Measurements from ENCODE around the gene DAPK3. TPM values are rescaled to one million over a fixed set of nuclear protein-coding genes. Genes with fewer than 3 reads are reported as not detected.
"Not testable (repeated sequence)": the region's sequence is repeated elsewhere in the genome, so short reads cannot be mapped to it uniquely, and the experiment has no call there.

The DAPK3 gene
- total and polyA plus RNA-seq, 2 experiments from 2014 or later, result 47.6 to 167 TPM

GRCh38 chr19:3954107-3954506 is 16.8 kb downstream of the DAPK3 start:
- DNase-seq, result no peak
- H4K20me1 ChIP-seq (ENCODE audit: insufficient read depth), result peaks cover 3% of the 10 kb centered on the region; the same call in 1 of the 2 replicates

GRCh38 chr19:3952755-3953276 is 18.1 kb downstream of the DAPK3 start:
- H3K9ac ChIP-seq; H3K9me3 ChIP-seq (ENCODE audit: low read depth); H3K27me3 ChIP-seq (replicated peaks; ENCODE audit: insufficient read depth); H3K27ac ChIP-seq; DNase-seq; H4K20me1 ChIP-seq (ENCODE audit: insufficient read depth); H3K9me2 ChIP-seq (ENCODE audit: insufficient read depth); H3K4me2 ChIP-seq (ENCODE audit: unreplicated experiment); H2AFZ ChIP-seq; H3K4me1 ChIP-seq (ENCODE audit: insufficient read depth); H3K4me3 ChIP-seq; in situ Hi-C loops (cut with MboI): not testable (repeated sequence)
- Histone ChIP-seq H3K79me2 (ENCODE audit: insufficient read depth) (peaks cover 32% of the 10 kb centered on the region), H3K36me3 (ENCODE audit: low read depth) (peaks cover 14% of the 10 kb centered on the region; the same call in 1 of the 2 replicates), H3F3A (ENCODE audit: insufficient read depth) (peaks cover 13% of the 10 kb centered on the region; the same call in 1 of the 2 replicates)
- WGBS, 2 experiments (ENCODE audit: low coverage in 1 of 2, low lambda C conversion rate in 2 of 2, missing lambda C conversion rate in 2 of 2), result 77 to 79% methylated on average over 9 of the region's 9 CpGs

More at GRCh38 chr19:3954107-3954506, 16.8 kb downstream of the DAPK3 start:
- TF ChIP-seq EZH2phosphoT487 (IDR thresholded peaks at IDR 0.05; ENCODE audit: insufficient read depth, low read depth), result no peak
- no peak for TF ChIP-seq EZH2 (IDR thresholded peaks at IDR 0.05; ENCODE audit: insufficient read depth, poor library complexity, severe bottlenecking)
- H3K4me3 ChIP-seq, result no peak overlapping the region
- H2AFZ ChIP-seq, result no peak overlapping the region
- H3K27ac ChIP-seq, result no peak overlapping the region
- H3K4me1 ChIP-seq (ENCODE audit: insufficient read depth), result peaks cover 8% of the 10 kb centered on the region
- in situ Hi-C loops (cut with MboI), result no loop called here
- no peaks in the 10 kb centered on the region for H3K27me3 ChIP-seq (replicated peaks; ENCODE audit: insufficient read depth)
- H3K9me3 ChIP-seq (ENCODE audit: low read depth), result no peaks in the 10 kb centered on the region
- 76 to 79% methylated on average over 12 of the region's 12 CpGs for WGBS, 2 experiments (ENCODE audit: low coverage in 1 of 2, low lambda C conversion rate in 2 of 2, missing lambda C conversion rate in 2 of 2)
- H3F3A ChIP-seq (ENCODE audit: insufficient read depth), result peaks cover 13% of the 10 kb centered on the region; the same call in 1 of the 2 replicates
- H3K9ac ChIP-seq, result no peak overlapping the region
- peaks cover 14% of the 10 kb centered on the region; the same call in 1 of the 2 replicates for H3K36me3 ChIP-seq (ENCODE audit: low read depth)
- H3K4me2 ChIP-seq (ENCODE audit: unreplicated experiment), result no peak overlapping the region
- H3K9me2 ChIP-seq (ENCODE audit: insufficient read depth), result no peaks in the 10 kb centered on the region
- H3K79me2 ChIP-seq (ENCODE audit: insufficient read depth), result peaks cover 42% of the 10 kb centered on the region

DNA sequence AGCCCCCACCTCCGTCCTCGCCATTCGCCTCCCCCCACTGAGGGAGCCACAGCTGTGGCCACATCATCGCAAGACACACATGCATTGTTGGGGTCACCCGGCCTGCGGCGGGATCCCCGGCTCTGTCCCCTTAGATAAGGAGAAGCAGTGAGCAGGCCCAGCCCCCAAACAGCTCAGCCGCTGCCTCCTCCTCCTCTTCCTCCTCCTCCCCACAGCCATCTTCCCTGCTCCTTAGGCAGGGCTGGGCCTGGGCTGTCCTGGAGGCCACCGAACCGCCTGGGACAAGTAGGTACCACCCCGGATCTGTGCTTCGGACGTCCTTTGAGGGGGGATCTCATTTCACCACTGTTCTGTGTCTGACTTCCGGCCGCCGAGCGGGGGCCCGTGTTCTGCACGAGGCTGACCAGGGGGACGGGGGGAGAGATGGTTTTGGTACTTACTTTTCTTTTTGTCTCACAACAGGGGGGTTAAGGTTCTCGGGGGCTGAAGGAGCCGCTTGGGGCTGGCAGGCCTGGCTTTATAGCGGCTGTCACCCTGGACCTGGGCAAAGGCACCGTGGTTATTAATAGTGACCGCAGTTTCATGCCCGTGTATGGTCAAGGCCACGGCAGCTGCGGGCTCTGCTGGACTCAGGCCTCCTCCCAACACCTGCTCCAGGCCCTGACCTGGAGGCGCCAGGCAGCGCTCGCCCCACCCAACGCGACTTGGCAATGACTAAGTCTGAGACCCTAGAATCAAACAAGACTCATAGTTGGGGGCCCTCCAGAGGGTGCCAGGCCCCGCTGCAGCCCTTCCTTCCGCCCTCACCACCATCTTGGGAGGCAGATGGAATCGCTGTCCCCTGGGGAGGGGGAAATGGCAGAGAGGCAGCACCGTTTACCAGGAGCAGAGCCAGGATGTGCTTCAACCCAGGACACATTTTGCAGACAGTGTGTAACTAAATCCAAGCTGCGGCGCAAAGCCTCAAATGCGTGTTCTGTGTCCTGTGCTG is 19.7 kb downstream of the DAPK3 start:
- Histone ChIP-seq H4K20me1 (ENCODE audit: insufficient read depth) (no peaks in the 10 kb centered on the region), H3K4me1 (ENCODE audit: insufficient read depth) (no peaks in the 10 kb centered on the region), H3K9me3 (ENCODE audit: low read depth) (no peaks in the 10 kb centered on the region), H3K79me2 (ENCODE audit: insufficient read depth) (peaks cover 16% of the 10 kb centered on the region), H3K4me2 (ENCODE audit: unreplicated experiment) (no peak overlapping the region), H3K9ac (no peak overlapping the region), H3K9me2 (ENCODE audit: insufficient read depth) (no peaks in the 10 kb centered on the region), H3K27me3 (replicated peaks; ENCODE audit: insufficient read depth) (no peaks in the 10 kb centered on the region), H3K27ac (no peak overlapping the region), H2AFZ (no peak overlapping the region), H3F3A (ENCODE audit: insufficient read depth) (peaks cover 13% of the 10 kb centered on the region; the same call in 1 of the 2 replicates), H3K4me3 (no peak overlapping the region), H3K36me3 (ENCODE audit: low read depth) (0 out of 2 replicates have a peak, but pooled peaks cover 5% of the 10 kb centered on the region)
- WGBS, 2 experiments (ENCODE audit: low coverage in 1 of 2, low lambda C conversion rate in 2 of 2, missing lambda C conversion rate in 2 of 2), result 41 to 45% methylated on average over 33 to 41 of the region's 41 CpGs
- no peak for DNase-seq
- TF ChIP-seq EZH2phosphoT487 (IDR thresholded peaks at IDR 0.05; ENCODE audit: insufficient read depth, low read depth) (no peak), EZH2 (IDR thresholded peaks at IDR 0.05; ENCODE audit: insufficient read depth, poor library complexity, severe bottlenecking) (no peak)
- in situ Hi-C loops (cut with MboI), result no loop called here

DNA sequence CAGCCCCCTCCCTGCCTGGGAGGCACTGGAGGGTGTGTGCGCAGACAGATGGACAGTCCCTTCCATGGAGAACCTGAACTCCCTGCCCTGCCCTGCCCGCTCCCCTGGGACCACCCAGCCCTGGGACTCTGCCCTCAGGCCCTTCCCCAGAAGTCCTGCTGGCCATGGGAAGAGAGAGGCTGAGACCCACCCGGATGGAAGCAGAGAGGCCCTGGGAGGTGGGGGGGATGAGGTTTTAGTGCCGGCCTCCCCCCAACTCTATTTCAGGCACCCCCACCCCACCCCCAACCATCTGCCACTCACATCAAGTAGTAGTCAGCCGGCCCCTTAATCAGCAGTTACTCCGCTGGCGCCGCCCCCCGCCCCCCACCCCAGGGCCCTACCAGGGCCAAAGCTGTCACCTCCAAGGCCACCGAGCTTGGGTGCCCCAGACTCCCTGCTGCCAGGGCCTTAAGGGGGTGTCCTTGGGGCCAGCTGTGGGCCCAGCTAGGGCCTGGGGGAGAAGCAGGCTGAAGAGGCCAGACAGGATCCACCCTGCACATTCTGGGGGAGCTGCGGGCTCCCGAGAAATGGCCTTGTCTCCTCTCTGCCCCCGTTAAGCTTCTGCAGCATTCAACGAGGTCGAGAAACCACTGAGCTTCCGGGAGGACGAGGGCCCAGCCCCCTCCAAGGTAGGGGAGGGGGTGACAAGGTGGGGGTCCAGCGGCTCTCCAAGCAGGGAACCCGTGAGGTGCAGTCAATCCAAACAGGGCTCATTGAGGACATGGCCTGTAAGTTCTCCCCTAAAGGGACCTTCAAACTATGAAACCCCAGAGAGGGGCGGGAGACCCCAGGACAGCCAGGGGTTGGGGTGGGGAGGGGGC is 20.7 kb downstream of the DAPK3 start:
- TF ChIP-seq EZH2phosphoT487 (IDR thresholded peaks at IDR 0.05; ENCODE audit: insufficient read depth, low read depth), result no peak
- TF ChIP-seq EZH2 (IDR thresholded peaks at IDR 0.05; ENCODE audit: insufficient read depth, poor library complexity, severe bottlenecking), result no peak
- no peaks in the 10 kb centered on the region for H4K20me1 ChIP-seq (ENCODE audit: insufficient read depth)
- H3K9me2 ChIP-seq (ENCODE audit: insufficient read depth), result no peaks in the 10 kb centered on the region
- H3K27ac ChIP-seq, result no peak overlapping the region
- no peak overlapping the region for H3K4me2 ChIP-seq (ENCODE audit: unreplicated experiment)
- H3K4me3 ChIP-seq, result no peak overlapping the region
- 60 to 67% methylated on average over 12 to 20 of the region's 20 CpGs for WGBS, 2 experiments (ENCODE audit: low coverage in 1 of 2, low lambda C conversion rate in 2 of 2, missing lambda C conversion rate in 2 of 2)
- in situ Hi-C loops (cut with MboI), result no loop called here
- peaks cover 8% of the 10 kb centered on the region for H3K79me2 ChIP-seq (ENCODE audit: insufficient read depth)
- 0 out of 2 replicates have a peak, but pooled peaks cover 5% of the 10 kb centered on the region for H3K36me3 ChIP-seq (ENCODE audit: low read depth)
- DNase-seq, result no peak
- H3K9ac ChIP-seq, result no peak overlapping the region
- no peaks in the 10 kb centered on the region for H3K4me1 ChIP-seq (ENCODE audit: insufficient read depth)
- H3K27me3 ChIP-seq (replicated peaks; ENCODE audit: insufficient read depth), result no peaks in the 10 kb centered on the region
- H3F3A ChIP-seq (ENCODE audit: insufficient read depth), result peaks cover 13% of the 10 kb centered on the region; the same call in 1 of the 2 replicates
- H3K9me3 ChIP-seq (ENCODE audit: low read depth), result no peaks in the 10 kb centered on the region
- H2AFZ ChIP-seq, result no peak overlapping the region
